GM23338 (cell line): ENCODE results near the gene ASPG.

Source experiments
- CREB1 ChIP-seq: fragments of 250-450 bp; sonication (Bioruptor Pico); IDR thresholded peaks from 2 replicates; pipeline ENCODE4 v1.5.0; 2020; ENCODE audit warnings: low read depth, mild to moderate bottlenecking, moderate library complexity
- CTCF ChIP-seq, 2 experiments: fragments of 200-600 bp in 1 of 2; sonication (generic) in 1 of 2; conservative IDR thresholded peaks; 2 replicates each; pipeline versions ENCODE4 v1.5.1 to v1.6.1; 2016 to 2017; ENCODE audit warnings: antibody characterized with exemption in 2 of 2, low read depth in 2 of 2, mild to moderate bottlenecking in 2 of 2, moderate library complexity in 1 of 2
- ETS1 ChIP-seq: IDR thresholded peaks from 2 replicates; pipeline ENCODE4 v1.6.1; 2016; ENCODE audit warnings: antibody characterized with exemption
- EZH2 ChIP-seq: fragments of 200-600 bp; sonication (generic); IDR thresholded peaks from one replicate; pipeline ENCODE4 v1.8.0; 2017; ENCODE audit warnings: antibody characterized with exemption, mild to moderate bottlenecking, low read depth; ENCODE audit not compliant: unreplicated experiment
- POLR2AphosphoS5 ChIP-seq: IDR thresholded peaks from 2 replicates; pipeline ENCODE4 v1.6.1; 2016; ENCODE audit warnings: antibody characterized with exemption, low read depth

- TF ChIP-seq CTCF (conservative IDR thresholded peaks at IDR 0.05; ENCODE audit: low read depth in 2 of 2) (no peak), EZH2 (no peak), CREB1 (no peak), POLR2AphosphoS5 (no peak), ETS1 (no peak)
Measured at GRCh38 chr14:104134061-104134965, 48.8 kb downstream of the ASPG start.
